ENCODE measurements around the gene UNK.
A peak's percentile ranks its signal among the peaks of the same experiment; 100 is the strongest.

- TF ChIP-seq CTCF (IDR thresholded peaks at IDR 0.05) (peak; percentile 54), POLR2AphosphoS5 (IDR thresholded peaks at IDR 0.05; ENCODE audit: low read depth, low read length) (no peak)
- TF ChIP-seq, protein P1, sequence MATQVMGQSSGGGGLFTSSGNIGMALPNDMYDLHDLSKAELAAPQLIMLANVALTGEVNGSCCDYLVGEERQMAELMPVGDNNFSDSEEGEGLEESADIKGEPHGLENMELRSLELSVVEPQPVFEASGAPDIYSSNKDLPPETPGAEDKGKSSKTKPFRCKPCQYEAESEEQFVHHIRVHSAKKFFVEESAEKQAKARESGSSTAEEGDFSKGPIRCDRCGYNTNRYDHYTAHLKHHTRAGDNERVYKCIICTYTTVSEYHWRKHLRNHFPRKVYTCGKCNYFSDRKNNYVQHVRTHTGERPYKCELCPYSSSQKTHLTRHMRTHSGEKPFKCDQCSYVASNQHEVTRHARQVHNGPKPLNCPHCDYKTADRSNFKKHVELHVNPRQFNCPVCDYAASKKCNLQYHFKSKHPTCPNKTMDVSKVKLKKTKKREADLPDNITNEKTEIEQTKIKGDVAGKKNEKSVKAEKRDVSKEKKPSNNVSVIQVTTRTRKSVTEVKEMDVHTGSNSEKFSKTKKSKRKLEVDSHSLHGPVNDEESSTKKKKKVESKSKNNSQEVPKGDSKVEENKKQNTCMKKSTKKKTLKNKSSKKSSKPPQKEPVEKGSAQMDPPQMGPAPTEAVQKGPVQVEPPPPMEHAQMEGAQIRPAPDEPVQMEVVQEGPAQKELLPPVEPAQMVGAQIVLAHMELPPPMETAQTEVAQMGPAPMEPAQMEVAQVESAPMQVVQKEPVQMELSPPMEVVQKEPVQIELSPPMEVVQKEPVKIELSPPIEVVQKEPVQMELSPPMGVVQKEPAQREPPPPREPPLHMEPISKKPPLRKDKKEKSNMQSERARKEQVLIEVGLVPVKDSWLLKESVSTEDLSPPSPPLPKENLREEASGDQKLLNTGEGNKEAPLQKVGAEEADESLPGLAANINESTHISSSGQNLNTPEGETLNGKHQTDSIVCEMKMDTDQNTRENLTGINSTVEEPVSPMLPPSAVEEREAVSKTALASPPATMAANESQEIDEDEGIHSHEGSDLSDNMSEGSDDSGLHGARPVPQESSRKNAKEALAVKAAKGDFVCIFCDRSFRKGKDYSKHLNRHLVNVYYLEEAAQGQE (IDR thresholded peaks at IDR 0.05; ENCODE audit: insufficient read depth in 1 of 2, low read depth in 2 of 2, low read length in 1 of 2) = no peak
Measured at GRCh38 chr17:75856062-75856756, 71.6 kb downstream of the UNK start.

All from Panc1 (cell line).